Brain microvascular endothelial cell (primary cell): ENCODE measurements around the gene C16orf92.

ENCODE experiments used
- DNase-seq: peaks from one replicate; pipeline ENCODE4 v3.0.0-alpha.2; 2020
- H3K27ac ChIP-seq: fragments of 250-450 bp; sonication (Bioruptor Pico); 2 replicates; pipeline ENCODE4 v1.5.1; 2020; ENCODE audit warnings: mild to moderate bottlenecking, moderate library complexity
- H3K27me3 ChIP-seq: fragments of 250-450 bp; sonication (Bioruptor Pico); replicated peaks from 2 replicates; pipeline ENCODE4 v1.5.1; 2020; ENCODE audit warnings: mild to moderate bottlenecking
- H3K36me3 ChIP-seq: fragments of 250-450 bp; sonication (Bioruptor Pico); replicated peaks from 2 replicates; pipeline ENCODE4 v1.5.1; 2020; ENCODE audit warnings: mild to moderate bottlenecking
- H3K4me3 ChIP-seq: 2 replicates; pipeline ENCODE4 v1.5.1; 2011; ENCODE audit warnings: low read depth, mild to moderate bottlenecking, control low read depth, low read length, moderate library complexity
- in situ Hi-C: cut with HindIII; loops from 2 replicates; pipeline ENCODE4 v1.10.0; 2017; ENCODE audit warnings: low sequenced_read_pairs, low pct_ligation_motif_present
- TF ChIP-seq, protein P1 (sequence below): IDR thresholded peaks from 2 replicates; pipeline ENCODE4 v1.5.1; 2011; ENCODE audit warnings: low read depth, mild to moderate bottlenecking, moderate library complexity, low read length, control low read depth, inconsistent platforms; ENCODE audit errors: missing control alignments

Gene C16orf92

DNA sequence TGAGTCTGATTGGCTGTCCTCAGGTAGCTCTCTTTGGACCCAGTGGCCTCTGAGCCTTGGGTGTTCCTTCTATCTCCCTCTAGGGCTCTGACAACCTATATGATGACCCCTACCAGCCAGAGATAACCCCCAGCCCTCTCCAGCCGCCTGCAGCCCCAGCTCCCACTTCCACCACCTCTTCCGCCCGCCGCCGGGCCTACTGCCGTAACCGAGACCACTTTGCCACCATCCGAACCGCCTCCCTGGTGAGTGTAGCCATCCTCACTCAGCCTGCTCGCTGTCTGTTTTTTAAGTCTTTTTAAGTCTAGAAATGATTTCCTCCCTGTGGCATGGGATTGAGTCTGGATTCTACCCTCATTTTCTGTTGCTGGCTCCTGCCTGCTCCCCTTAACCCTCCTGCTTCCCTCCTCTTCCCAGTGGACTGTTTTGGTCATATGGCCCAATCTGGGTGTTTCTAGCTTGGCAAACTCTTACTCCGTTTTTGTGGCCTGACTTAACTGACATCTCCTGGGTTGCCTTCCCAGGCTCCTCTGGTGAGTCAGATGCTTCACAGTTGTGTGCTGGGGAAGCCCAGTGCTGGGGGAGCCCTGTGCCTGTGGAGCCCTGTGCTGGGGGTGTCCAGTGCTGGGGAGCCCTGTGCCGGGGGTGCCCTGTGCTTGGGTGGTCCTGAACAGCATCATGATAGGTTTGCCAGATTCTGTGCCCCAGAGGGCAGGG, 39.4 kb upstream of the C16orf92 start:
- Histone ChIP-seq H3K27me3 (no peaks in the 10 kb centered on the region), H3K36me3 (peaks cover 99% of the 10 kb centered on the region), H3K27ac (peak overlapping the region; percentile 0), H3K4me3 (no peak overlapping the region)
- TF ChIP-seq, protein P1, sequence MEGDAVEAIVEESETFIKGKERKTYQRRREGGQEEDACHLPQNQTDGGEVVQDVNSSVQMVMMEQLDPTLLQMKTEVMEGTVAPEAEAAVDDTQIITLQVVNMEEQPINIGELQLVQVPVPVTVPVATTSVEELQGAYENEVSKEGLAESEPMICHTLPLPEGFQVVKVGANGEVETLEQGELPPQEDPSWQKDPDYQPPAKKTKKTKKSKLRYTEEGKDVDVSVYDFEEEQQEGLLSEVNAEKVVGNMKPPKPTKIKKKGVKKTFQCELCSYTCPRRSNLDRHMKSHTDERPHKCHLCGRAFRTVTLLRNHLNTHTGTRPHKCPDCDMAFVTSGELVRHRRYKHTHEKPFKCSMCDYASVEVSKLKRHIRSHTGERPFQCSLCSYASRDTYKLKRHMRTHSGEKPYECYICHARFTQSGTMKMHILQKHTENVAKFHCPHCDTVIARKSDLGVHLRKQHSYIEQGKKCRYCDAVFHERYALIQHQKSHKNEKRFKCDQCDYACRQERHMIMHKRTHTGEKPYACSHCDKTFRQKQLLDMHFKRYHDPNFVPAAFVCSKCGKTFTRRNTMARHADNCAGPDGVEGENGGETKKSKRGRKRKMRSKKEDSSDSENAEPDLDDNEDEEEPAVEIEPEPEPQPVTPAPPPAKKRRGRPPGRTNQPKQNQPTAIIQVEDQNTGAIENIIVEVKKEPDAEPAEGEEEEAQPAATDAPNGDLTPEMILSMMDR: no peak
- in situ Hi-C loops: no loop called here
- no peak for DNase-seq

DNA sequence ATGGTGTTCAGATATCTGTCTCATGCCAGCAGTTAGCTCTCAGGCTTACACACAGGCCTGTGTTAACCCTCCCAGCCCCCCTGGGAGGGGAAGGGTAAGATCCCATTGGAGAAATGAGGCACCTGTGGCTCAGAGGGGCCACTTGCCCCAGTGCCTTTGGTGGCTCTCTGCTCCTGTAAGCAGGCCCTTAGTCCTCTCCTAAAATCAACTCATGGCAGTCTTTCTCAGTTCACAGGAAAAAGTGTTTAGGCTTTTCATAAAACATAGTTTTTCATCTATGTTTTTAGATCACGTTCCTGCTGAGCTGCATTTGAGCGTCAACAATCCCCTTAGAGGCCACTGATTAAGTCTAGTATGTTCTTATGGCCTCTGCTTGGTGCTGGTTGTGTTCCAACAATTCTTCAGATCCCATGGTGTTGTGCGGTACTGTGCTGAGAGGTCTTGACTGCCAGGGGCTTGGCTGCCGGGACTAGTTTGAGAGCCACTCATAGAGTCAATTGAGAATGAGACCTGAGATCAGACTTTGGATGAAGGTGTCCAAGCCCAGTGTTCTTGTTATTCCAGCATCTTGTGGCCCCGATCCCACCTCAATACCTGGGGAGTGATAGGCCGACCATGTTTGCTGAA, 38.7 kb upstream of the C16orf92 start:
- Histone ChIP-seq H3K27me3 (no peaks in the 10 kb centered on the region), H3K36me3 (peaks cover 98% of the 10 kb centered on the region), H3K27ac (peak overlapping the region; percentile 0), H3K4me3 (no peak overlapping the region)
- in situ Hi-C loops: no loop called here
- no peak for DNase-seq
- TF ChIP-seq, protein P1: no peak

DNA sequence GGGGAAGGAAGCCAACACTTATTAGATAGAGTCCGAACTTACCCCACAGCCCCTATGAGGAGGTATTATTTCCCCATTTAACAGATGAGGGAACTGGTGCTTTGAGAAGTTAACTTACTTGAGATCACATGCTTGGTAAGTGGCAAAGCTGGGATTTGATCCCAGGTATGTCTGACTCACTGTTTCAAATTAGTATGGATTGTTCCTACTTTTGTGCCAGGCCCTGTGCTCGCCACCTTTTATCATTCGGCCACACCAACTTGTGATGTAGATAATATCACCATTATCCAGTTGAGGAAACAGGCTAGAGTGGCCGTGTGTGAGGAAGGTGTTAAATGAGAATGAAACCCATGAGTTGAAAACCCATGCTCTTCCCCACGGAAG, 38.2 kb upstream of the C16orf92 start:
- no peak overlapping the region for H3K27ac ChIP-seq
- in situ Hi-C loops: no loop called here
- no peak overlapping the region for H3K4me3 ChIP-seq
- TF ChIP-seq, protein P1: no peak
- H3K27me3 ChIP-seq: no peaks in the 10 kb centered on the region
- H3K36me3 ChIP-seq: peaks cover 97% of the 10 kb centered on the region
- DNase-seq: no peak

DNA sequence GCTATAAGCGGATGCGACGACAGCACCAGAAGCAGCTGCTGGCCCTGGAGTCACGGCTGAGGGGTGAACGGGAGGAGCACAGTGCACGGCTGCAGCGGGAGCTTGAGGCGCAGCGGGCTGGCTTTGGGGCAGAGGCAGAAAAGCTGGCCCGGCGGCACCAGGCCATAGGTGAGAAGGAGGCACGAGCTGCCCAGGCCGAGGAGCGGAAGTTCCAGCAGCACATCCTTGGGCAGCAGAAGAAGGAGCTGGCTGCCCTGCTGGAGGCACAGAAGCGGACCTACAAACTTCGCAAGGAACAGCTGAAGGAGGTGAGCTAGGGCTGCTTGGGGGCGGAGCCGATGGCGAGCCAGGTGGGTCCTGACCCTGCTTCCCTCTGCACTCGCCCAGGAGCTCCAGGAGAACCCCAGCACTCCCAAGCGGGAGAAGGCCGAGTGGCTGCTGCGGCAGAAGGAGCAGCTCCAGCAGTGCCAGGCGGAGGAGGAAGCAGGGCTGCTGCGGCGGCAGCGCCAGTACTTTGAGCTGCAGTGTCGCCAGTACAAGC, 37.7 kb upstream of the C16orf92 start:
- DNase-seq: no peak
- peaks cover 96% of the 10 kb centered on the region for H3K36me3 ChIP-seq
- TF ChIP-seq, protein P1: no peak
- H3K27ac ChIP-seq: no peak overlapping the region
- no peak overlapping the region for H3K4me3 ChIP-seq
- in situ Hi-C loops: no loop called here
- H3K27me3 ChIP-seq: no peaks in the 10 kb centered on the region

DNA sequence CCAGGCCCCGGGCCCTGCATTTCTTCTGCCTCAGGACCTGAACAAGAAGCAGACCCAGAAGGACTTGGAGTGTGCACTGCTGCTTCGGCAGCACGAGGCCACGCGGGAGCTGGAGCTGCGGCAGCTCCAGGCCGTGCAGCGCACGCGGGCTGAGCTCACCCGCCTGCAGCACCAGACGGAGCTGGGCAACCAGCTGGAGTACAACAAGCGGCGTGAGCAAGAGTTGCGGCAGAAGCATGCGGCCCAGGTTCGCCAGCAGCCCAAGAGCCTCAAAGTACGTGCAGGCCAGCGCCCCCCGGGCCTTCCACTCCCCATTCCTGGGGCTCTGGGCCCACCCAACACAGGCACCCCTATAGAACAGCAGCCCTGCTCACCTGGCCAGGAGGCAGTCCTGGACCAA, 36.8 kb upstream of the C16orf92 start:
- DNase-seq: no peak
- no peak overlapping the region for H3K27ac ChIP-seq
- H3K4me3 ChIP-seq: no peak overlapping the region
- peaks cover 96% of the 10 kb centered on the region for H3K36me3 ChIP-seq
- TF ChIP-seq, protein P1: no peak
- H3K27me3 ChIP-seq: no peaks in the 10 kb centered on the region
- in situ Hi-C loops: no loop called here
